ENCODE measurements around the gene PITPNM2. TPM values are rescaled to one million over a fixed set of nuclear protein-coding genes. Genes with fewer than 3 reads are reported as not detected.

The PITPNM2 gene
- total and polyA plus RNA-seq, 2 donors (not counting 1 experiment from before 2014, with no cell fraction given): 2.2 to 6.6 TPM

DNA sequence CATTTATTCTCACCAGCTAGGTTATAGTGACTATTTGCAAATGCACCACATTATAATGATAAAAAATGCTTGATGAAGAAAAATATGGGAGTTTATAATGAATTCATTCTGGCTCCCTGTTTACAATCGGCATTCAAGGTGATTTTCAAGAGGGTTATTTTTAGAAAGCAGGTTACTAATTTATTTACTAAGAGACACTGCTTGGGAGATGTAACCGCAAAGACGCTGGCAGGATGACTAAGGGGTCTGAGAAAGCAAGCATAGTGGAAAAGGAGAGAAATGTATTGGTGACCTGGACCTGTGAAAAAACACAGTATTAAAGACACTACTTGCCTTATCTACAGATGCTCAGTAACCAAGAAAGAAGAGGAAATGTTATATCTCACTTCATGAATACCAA is 13.3 kb upstream of the PITPNM2 start:
- Histone ChIP-seq H3K4me1 (ENCODE audit: control insufficient read depth, extremely low read depth, insufficient read depth, low read length) (no peaks in the 10 kb centered on the region), H4K20me1 (ENCODE audit: control insufficient read depth, extremely low read depth, insufficient read depth, low read length) (no peaks in the 10 kb centered on the region), H3K9ac (ENCODE audit: insufficient read depth, low read length) (no peak overlapping the region), H3K36me3 (ENCODE audit: control insufficient read depth, insufficient read depth, low read length) (peaks cover 5% of the 10 kb centered on the region), H3K4me2 (ENCODE audit: extremely low read depth, insufficient read depth, low read length) (no peak overlapping the region), H3K9me3 (ENCODE audit: control insufficient read depth, insufficient read depth, low read depth, low read length) (no peaks in the 10 kb centered on the region), H3K79me2 (ENCODE audit: control insufficient read depth, insufficient read depth, low read length) (no peaks in the 10 kb centered on the region), H3K4me3 (replicated peaks in 1 of 4; ENCODE audit: control extremely low read depth in 1 of 4, insufficient read depth in 1 of 4, low read depth in 3 of 4, low read length in 4 of 4) (no peak overlapping the region), H2AFZ (ENCODE audit: low read length) (no peak overlapping the region), H3K27me3 (ENCODE audit: control insufficient read depth, insufficient read depth, low read length) (no peaks in the 10 kb centered on the region), H3K27ac (ENCODE audit: insufficient read depth, low read length) (no peak overlapping the region)
- no peak for DNase-seq (ENCODE audit: low read depth in 2 of 2)
- TF ChIP-seq EZH2 (IDR thresholded peaks at IDR 0.05; ENCODE audit: low read length, missing control alignments): no peak
- TF ChIP-seq CTCF (conservative IDR thresholded peaks at IDR 0.05 in 1 of 2, IDR thresholded peaks at IDR 0.05 in 1 of 2; ENCODE audit: low read depth in 1 of 2, low read length in 2 of 2): no peak

- Histone ChIP-seq H2AFZ (ENCODE audit: low read length) (no peak overlapping the region), H3K36me3 (ENCODE audit: control insufficient read depth, insufficient read depth, low read length) (peaks cover 5% of the 10 kb centered on the region), H3K9me3 (ENCODE audit: control insufficient read depth, insufficient read depth, low read depth, low read length) (no peaks in the 10 kb centered on the region), H3K27ac (ENCODE audit: insufficient read depth, low read length) (no peak overlapping the region), H3K4me1 (ENCODE audit: control insufficient read depth, extremely low read depth, insufficient read depth, low read length) (no peaks in the 10 kb centered on the region), H3K79me2 (ENCODE audit: control insufficient read depth, insufficient read depth, low read length) (no peaks in the 10 kb centered on the region), H3K27me3 (ENCODE audit: control insufficient read depth, insufficient read depth, low read length) (no peaks in the 10 kb centered on the region), H3K4me3 (replicated peaks in 1 of 4; ENCODE audit: control extremely low read depth in 1 of 4, insufficient read depth in 1 of 4, low read depth in 3 of 4, low read length in 4 of 4) (no peak overlapping the region), H4K20me1 (ENCODE audit: control insufficient read depth, extremely low read depth, insufficient read depth, low read length) (no peaks in the 10 kb centered on the region), H3K4me2 (ENCODE audit: extremely low read depth, insufficient read depth, low read length) (no peak overlapping the region), H3K9ac (ENCODE audit: insufficient read depth, low read length) (no peak overlapping the region)
- no peak for DNase-seq (ENCODE audit: low read depth in 2 of 2)
- no peak for TF ChIP-seq EZH2 (IDR thresholded peaks at IDR 0.05; ENCODE audit: low read length, missing control alignments)
- no peak for TF ChIP-seq CTCF (conservative IDR thresholded peaks at IDR 0.05 in 1 of 2, IDR thresholded peaks at IDR 0.05 in 1 of 2; ENCODE audit: low read depth in 1 of 2, low read length in 2 of 2)
Observed at GRCh38 chr12:123163227-123163626, 12.3 kb upstream of the PITPNM2 start.

- Histone ChIP-seq H3K4me1 (ENCODE audit: control insufficient read depth, extremely low read depth, insufficient read depth, low read length) (no peaks in the 10 kb centered on the region), H3K9me3 (ENCODE audit: control insufficient read depth, insufficient read depth, low read depth, low read length) (no peaks in the 10 kb centered on the region), H3K4me2 (ENCODE audit: extremely low read depth, insufficient read depth, low read length) (no peak overlapping the region), H2AFZ (ENCODE audit: low read length) (no peak overlapping the region), H3K36me3 (ENCODE audit: control insufficient read depth, insufficient read depth, low read length) (peaks cover 3% of the 10 kb centered on the region), H3K27ac (ENCODE audit: insufficient read depth, low read length) (no peak overlapping the region), H3K4me3 (replicated peaks in 1 of 4; ENCODE audit: control extremely low read depth in 1 of 4, insufficient read depth in 1 of 4, low read depth in 3 of 4, low read length in 4 of 4) (no peak overlapping the region), H3K27me3 (ENCODE audit: control insufficient read depth, insufficient read depth, low read length) (no peaks in the 10 kb centered on the region), H3K79me2 (ENCODE audit: control insufficient read depth, insufficient read depth, low read length) (no peaks in the 10 kb centered on the region), H4K20me1 (ENCODE audit: control insufficient read depth, extremely low read depth, insufficient read depth, low read length) (no peaks in the 10 kb centered on the region), H3K9ac (ENCODE audit: insufficient read depth, low read length) (no peak overlapping the region)
- TF ChIP-seq EZH2 (IDR thresholded peaks at IDR 0.05; ENCODE audit: low read length, missing control alignments) (no peak), CTCF (conservative IDR thresholded peaks at IDR 0.05 in 1 of 2, IDR thresholded peaks at IDR 0.05 in 1 of 2; ENCODE audit: low read depth in 1 of 2, low read length in 2 of 2) (no peak)
- DNase-seq (ENCODE audit: low read depth in 2 of 2): peak in 1 of 2 donors; percentile 45
Observed at GRCh38 chr12:123160801-123161487, 10.1 kb upstream of the PITPNM2 start.

Measured in fibroblast of lung (primary cell).